RKO (cell line): ENCODE results near the gene SH2D5.
"Not testable (repeated sequence)": the region's sequence is repeated elsewhere in the genome, so short reads cannot be mapped to it uniquely, and the experiment has no call there.

Source experiments
- DNase-seq: peaks from one replicate; pipeline ENCODE4 v3.0.0-alpha.2; 2016; ENCODE audit warnings: low spot score

SH2D5 gene

GRCh38 chr1:20728371-20729154 lies 3.9 kb downstream of the SH2D5 start:
- no peak for DNase-seq

DNA sequence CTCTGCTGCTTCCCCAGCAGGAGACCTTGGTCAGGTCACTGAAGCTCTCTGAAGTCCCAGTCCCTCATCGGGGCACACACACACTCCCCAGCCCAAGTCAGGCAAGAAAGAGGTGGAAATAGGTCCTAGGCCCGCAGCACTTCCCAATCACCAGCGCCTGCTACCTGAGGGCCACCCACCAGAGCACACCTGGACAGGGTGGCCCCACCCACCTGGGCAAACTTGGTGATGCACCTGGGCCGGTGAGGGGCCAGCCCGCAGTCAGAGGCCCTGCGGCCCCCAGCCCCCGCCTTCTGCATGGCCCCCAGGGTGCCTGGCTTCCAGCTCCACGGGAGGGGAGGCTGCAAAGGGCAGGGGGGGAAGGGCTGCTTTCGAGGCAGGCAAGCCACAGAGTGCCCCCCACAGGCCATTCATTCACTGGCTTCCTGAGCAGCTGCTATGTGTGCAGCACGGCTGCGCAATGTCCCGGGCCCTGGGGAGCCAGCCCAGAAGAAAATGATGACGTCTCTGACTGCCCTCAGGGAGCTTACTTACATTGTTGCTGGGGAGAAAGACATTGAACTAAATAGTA lies 4.7 kb downstream of the SH2D5 start:
- DNase-seq: no peak

- DNase-seq: no peak
Measured at GRCh38 chr1:20726932-20727745, 5.4 kb downstream of the SH2D5 start.

DNA sequence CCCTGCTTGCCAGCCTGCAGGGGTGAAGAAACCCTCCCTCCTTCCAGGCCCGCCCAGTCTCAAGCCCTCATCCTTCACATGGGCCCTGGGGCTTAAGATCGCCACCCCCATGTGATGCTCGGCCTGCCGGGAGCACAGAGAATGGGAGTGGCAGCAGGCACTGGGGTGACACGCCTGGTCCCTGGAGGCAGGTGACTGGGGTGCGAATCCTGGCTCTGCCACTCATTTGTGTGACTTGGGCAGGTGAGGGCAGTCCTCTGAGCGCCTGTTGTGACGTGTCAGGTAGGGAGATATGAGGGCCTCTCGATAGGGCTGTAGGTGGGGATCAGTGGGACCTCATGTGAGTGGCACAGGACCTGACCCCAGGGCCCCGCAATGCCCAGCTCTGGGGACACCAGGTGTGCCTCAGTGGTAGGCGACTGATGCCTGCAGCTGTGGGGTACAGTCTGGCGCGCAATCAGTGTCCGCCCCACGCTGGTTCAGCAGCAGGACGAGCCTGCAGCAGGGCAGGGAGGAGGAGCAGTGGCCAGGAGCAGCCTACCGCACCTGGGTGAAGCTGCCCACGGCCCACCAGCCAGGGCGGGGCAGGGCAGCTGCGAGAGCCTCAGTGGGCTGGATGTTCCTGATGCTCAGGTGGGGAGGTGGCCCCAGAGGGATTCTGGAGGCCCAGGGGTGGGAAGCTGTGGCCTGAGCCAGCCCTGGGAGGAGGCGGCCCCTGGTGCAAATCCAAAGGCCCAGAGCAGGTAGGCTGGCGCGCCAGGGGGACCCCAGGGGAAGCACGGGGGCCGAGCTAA lies 6.2 kb downstream of the SH2D5 start:
- no peak for DNase-seq

DNA sequence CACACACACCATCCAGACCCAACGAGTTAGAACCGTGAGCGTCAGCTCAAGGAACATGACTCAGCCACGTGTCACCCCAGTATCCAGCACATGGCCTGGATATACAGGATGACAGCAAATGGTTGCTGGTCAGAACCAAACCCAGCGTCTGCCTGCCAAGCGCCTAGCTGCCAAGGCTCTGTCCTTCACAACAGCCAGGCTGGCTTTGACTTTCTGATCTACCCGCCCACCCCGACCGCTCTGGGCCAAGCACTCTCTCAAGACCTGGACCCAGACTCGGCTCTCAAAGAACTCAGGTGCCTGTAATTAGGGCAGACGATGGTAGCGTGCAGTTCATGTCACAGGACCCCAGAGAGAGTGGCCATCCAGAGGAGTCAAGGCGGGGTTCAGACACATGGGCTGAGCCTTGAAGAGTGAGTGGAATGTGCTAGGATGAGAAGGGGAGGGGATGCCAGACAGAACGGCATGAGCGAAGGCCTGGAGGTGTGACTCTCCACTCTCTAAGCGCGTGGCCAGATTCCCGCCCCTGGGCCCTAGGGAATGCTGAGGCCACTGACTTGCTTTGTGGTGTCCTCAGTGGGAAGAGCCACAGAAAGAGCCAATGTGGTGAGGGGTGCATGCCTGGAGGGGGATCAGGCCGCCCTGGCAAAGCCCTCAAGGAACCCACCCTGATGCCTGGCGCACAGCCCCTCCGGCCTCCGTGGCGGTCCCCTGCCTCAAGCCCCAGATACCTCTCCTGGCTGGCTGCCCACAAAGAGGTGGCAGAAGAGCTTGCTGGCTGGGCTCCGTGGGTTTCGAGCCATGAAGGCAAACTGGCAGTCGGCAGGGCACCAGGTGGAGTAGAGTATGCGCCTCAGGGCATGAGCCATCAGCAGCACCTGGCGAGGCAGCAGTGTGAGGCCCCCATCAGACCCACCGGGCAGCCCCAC lies 7.0 kb downstream of the SH2D5 start:
- peak; percentile 92 for DNase-seq

- DNase-seq: no peak
Measured at GRCh38 chr1:20724364-20725188, 7.9 kb downstream of the SH2D5 start.

DNA sequence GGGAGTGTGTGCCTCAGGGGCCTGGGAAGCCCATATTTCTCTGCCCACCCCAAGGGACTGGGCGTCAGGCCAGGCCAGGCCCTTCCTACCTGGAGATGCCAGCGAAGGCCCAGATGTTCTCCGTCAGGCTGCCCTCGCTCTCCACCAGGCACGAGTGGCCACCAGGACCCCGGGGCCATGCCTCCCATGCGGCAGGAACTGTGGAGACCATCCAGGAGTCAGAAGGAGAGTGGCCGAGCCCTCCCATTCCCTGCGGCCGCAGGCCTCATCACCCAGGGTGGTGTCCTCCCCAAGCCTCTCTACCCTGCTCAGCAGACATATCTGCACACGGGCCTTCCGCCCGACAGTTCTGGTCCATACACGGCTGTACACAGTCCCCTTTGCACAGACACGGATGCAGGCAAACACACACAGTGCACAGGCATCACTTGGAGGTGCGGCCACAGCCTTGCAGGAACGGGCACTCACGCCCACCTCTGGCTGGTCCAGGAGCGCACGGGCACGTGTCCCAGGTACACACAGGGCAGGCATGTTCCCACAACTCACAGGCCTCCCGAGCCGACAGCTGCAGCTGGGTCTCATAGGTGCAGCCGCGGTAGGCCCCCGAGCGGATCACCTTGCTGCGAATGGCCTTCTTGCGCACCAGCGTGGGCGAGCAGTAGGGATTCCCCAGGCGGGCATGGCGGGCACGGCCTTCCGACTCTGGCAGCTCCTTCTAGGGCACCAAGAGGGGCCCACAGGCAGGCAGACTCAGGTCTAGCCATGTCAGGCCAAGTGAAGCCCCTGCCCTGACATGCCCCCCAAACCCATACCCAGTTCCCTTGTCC lies 8.8 kb downstream of the SH2D5 start:
- no peak for DNase-seq

GRCh38 chr1:20723159-20723536 lies 9.4 kb downstream of the SH2D5 start:
- no peak for DNase-seq

DNA sequence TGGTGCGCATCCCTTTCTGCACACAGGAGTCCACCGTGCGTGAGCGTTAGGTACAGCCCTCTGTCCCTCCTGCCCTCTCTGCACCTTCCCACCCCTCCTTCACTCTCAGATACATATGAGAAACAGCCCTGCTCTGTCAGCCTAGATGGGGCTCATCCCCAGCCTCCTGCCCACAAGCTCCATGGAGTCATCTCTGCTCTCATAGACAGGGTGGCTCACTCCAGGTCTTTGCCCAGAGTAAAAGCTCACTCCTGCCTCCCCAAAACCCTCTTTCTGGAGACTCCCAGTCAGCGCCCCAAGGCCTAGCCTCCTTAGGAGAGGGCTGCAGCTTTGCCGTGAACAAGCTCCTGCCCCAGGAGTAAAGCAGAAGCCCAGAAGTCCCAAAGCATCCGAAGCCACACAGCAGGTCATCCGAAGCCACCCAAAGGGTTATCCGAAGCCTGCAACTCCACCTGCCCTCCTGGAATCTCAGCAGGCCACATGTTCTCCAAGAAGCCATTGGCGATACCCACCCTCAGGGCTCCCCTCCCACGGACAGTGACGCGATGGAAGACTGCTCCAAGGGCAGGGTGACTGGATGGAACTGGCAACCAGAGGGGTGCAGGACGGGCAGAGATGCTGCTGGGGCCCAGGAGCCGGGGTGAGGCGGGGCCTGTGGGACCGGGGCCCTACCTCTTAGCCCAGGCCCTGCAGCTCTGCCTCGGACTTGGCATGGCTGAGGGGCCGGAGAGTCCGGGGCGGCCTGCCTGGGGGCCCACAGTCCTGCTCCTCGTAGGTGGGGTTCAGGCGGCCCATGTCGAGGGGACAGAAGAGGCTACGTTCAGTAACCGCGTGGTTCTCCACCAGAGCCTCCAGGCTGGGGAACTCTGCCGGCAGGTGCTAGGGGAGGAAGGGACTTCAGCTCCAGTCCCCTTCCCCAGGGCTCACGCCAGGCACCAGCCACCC lies 11.1 kb downstream of the SH2D5 start:
- DNase-seq: no peak

GRCh38 chr1:20720631-20721091 lies 11.8 kb downstream of the SH2D5 start:
- no peak for DNase-seq

GRCh38 chr1:20719871-20720620 lies 12.5 kb downstream of the SH2D5 start:
- DNase-seq: no peak

GRCh38 chr1:20719261-20719660 lies 13.2 kb downstream of the SH2D5 start:
- no peak for DNase-seq

GRCh38 chr1:20718343-20718882 lies 14.1 kb downstream of the SH2D5 start:
- DNase-seq: not testable (repeated sequence)

DNA sequence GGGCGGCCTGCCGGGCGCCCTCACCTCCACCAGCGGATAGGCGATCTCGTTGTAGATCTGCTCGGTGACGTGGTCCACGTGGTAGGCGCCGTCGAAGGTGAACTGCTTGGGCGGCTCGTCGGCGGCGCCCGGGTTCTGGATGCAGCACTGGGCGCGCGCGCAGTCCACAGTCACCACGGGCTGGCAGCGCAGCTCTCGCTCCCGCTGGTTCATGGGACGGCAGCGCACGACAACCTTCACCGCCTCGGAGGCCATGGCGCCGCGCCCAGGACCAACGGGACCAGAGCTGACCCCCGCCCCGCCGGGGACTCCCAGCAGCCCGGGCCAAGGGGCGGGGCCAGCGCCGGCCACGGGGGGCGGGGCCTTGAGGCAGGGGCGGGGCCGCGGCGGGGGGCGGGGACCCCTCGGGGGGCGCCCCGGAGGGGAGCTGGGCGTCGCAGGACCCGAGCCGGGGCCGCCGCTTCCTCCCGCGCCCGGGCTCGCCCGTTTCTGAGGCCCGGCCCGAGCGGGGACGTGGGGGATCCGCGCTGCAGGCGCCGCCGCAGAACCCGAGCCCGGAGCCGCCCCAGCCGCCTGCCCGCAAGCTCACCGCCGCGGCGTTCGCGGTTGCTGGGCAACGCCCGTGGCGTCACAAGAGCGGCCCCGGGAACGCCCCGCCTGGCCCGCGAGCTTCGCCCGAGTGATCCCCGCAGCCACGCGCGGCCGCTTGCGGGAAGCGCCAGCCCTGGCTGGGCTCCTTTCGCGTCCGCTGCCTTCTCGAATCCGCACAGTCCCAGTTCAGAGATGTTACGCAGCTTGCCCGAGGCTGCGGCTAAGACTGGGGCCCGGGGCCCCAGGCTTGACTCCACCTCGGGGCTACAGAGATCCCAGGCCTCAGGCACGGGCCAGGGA lies 14.8 kb downstream of the SH2D5 start, which contains the start of gene KIF17:
Gene KIF17, minus strand, starts transcription at position 556 of the 891 bp plus-strand sequence. Its CDS starts 301 bp downstream, at position 255.
- DNase-seq: peak; percentile 46

DNA sequence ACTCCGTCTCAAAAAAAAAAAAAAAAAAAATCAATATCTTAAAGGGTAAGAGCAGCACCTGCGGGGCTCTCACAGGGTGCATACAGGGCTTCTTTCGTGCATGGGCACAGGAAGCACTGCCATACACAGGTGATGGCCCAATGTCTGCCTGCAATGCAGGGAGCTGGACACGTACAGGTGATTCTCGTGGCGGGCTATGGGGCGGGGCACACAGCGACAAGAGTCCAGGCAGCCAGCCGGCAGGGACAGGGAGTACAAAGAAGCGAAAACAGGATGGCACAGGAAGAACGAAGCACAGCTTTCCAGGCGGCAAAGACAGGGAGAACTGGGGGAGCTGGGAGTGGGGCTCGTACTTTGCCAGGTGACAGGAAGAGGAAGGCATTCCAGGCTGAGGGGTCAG lies 16.3 kb downstream of the SH2D5 start:
- DNase-seq: no peak

DNA sequence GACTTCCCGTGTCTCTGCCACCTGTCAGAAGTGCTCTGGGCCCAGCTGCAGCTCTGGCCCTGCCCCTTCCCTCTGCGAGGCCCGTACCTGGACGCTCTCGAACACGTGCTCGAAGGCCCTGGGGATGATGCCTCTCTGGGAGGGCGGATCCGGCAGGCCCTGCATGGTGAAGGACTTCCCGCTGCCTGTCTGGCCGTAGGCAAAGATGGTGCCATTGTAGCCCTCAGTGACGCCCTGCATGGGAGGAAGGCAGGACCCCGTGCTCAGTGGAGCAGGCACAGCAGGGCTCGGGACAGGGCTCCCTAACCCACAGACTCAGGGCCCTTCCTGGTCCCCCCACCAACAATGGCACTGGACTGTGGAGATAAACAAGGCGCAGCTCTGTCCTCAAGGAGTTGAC lies 17.1 kb downstream of the SH2D5 start:
- DNase-seq: no peak
